K562 (cell line): ENCODE measurements around the gene HPS1. TPM values are rescaled to one million over a fixed set of nuclear protein-coding genes. Genes with fewer than 3 reads are reported as not detected.
A peak's percentile ranks its signal among the peaks of the same experiment; 100 is the strongest.

Source experiments
- BRD4 ChIP-seq: fragments of 200-600 bp; sonication (generic); IDR thresholded peaks from 2 replicates; pipeline ENCODE4 v1.6.1; 2017; ENCODE audit warnings: inconsistent platforms
- CAMTA2 ChIP-seq: fragments of 250-450 bp; sonication (Bioruptor Pico); conservative IDR thresholded peaks from 2 replicates; pipeline ENCODE4 v1.5.1; 2022
- CBX3 ChIP-seq, 2 experiments: IDR thresholded peaks; 1 replicate in 1 of 2; 2 replicates in 1 of 2; pipeline ENCODE4 v1.6.1; 2012; ENCODE audit warnings: inconsistent platforms in 2 of 2, low read length in 2 of 2, borderline replicate concordance in 1 of 2, control low read depth in 1 of 2
- CCNT2 ChIP-seq: IDR thresholded peaks from 2 replicates; pipeline ENCODE4 v1.6.1; 2011; ENCODE audit warnings: borderline replicate concordance, low read depth, mild to moderate bottlenecking, moderate library complexity, mixed read lengths, low read length; ENCODE audit not compliant: insufficient read length; ENCODE audit errors: extremely low read depth
- CXXC5 ChIP-seq: fragments of 250-450 bp; sonication (Bioruptor Pico); IDR thresholded peaks from 2 replicates; pipeline ENCODE4 v1.8.0; 2022; ENCODE audit warnings: inconsistent platforms, mild to moderate bottlenecking, moderate library complexity
- ETS1 ChIP-seq: conservative IDR thresholded peaks from 2 replicates; pipeline ENCODE4 v1.6.1; 2011; ENCODE audit warnings: low read depth, mild to moderate bottlenecking, low read length; ENCODE audit not compliant: control insufficient read depth
- FOS ChIP-seq: IDR thresholded peaks from 3 replicates; pipeline ENCODE4 v1.6.1; 2011; ENCODE audit not compliant: insufficient read length; ENCODE audit errors: extremely low read depth
- GATAD2B ChIP-seq: fragments of 450-650 bp; IDR thresholded peaks from 2 replicates; pipeline ENCODE4 v1.6.1; 2017; ENCODE audit warnings: mild to moderate bottlenecking, borderline replicate concordance
- L3MBTL2 ChIP-seq: fragments of 450-650 bp; IDR thresholded peaks from 2 replicates; pipeline ENCODE4 v1.6.1; 2016; ENCODE audit warnings: mild to moderate bottlenecking, moderate library complexity
- MBD2 ChIP-seq: sonication (generic); IDR thresholded peaks from 2 replicates; pipeline ENCODE4 v1.6.1; 2016; ENCODE audit warnings: low read depth, borderline replicate concordance
- MCM3 ChIP-seq: fragments of 450-650 bp; IDR thresholded peaks from 2 replicates; pipeline ENCODE4 v1.6.1; 2016
- NFE2L1 ChIP-seq: fragments of 450-650 bp; IDR thresholded peaks from 2 replicates; pipeline ENCODE4 v1.6.1; 2016; ENCODE audit warnings: missing genetic modification characterization, low read depth, mild to moderate bottlenecking, missing compliant biosample characterization, moderate library complexity, borderline replicate concordance
- OTX1 ChIP-seq: fragments of 450-650 bp; formaldehyde crosslinking; IDR thresholded peaks from 2 replicates; pipeline ENCODE4 v1.4.0; 2022; ENCODE audit warnings: mild to moderate bottlenecking
- RB1 ChIP-seq: fragments of 450-650 bp; IDR thresholded peaks from 2 replicates; pipeline ENCODE4 v1.6.1; 2017; ENCODE audit warnings: low read depth, mild to moderate bottlenecking
- RBBP5 ChIP-seq: fragments of 200-600 bp; sonication (generic); IDR thresholded peaks from 2 replicates; pipeline ENCODE4 v1.6.1; 2012; ENCODE audit warnings: borderline replicate concordance, mild to moderate bottlenecking, low read length, control low read depth, inconsistent platforms; ENCODE audit not compliant: insufficient read depth, poor library complexity, severe bottlenecking
- RFX5 ChIP-seq: IDR thresholded peaks from 2 replicates; pipeline ENCODE4 v1.6.1; 2011; ENCODE audit warnings: low read depth, mild to moderate bottlenecking, improper control_type of control experiment, low read length
- SOX6 ChIP-seq: fragments of 450-650 bp; IDR thresholded peaks from 2 replicates; pipeline ENCODE4 v1.6.1; 2014; ENCODE audit warnings: mild to moderate bottlenecking
- ZNF324 ChIP-seq: fragments of 250-450 bp; sonication (Bioruptor Pico); IDR thresholded peaks from 2 replicates; pipeline ENCODE4 v1.4.0; 2020; ENCODE audit warnings: mild to moderate bottlenecking
- ZNF518B ChIP-seq: fragments of 250-450 bp; sonication (Bioruptor Pico); IDR thresholded peaks from 2 replicates; pipeline ENCODE4 v1.5.0; 2021; ENCODE audit warnings: mild to moderate bottlenecking, moderate library complexity
- ZNF740 ChIP-seq, 3 experiments: fragments of 200-800 bp in 1 of 3; sonication (Bioruptor generic) in 1 of 3; sonication (generic) in 1 of 3; formaldehyde crosslinking in 1 of 3; IDR thresholded peaks; 2 replicates each; pipeline versions ENCODE4 v1.6.1 to v1.8.0; 2016 to 2022; ENCODE audit warnings: mild to moderate bottlenecking in 2 of 3, missing compliant biosample characterization in 2 of 3, missing genetic modification characterization in 2 of 3, missing genetic modification reagents in 1 of 3
- polyA plus RNA-seq, 8 experiments: library from polyadenylated mRNA; depleted of rRNA in 4 of 8; stranded (reverse) in 5 of 8; unstranded in 3 of 8; fragments of >200 nt; fragmentation: Nextera tagmentation in 2 of 8; fragmentation: Illumina TruSeq in 1 of 8; extraction: Ambion mirVana in 2 of 8; extraction: Trizol in 1 of 8; gene quantifications; 2 replicates each; pipeline versions ENCODE4 v1.2.1 to v1.2.3, GENCODE V29; 2011 to 2014; ENCODE audit warnings: inconsistent platforms in 1 of 8, missing spikeins in 1 of 8
- total RNA-seq, 7 experiments: library from RNA; depleted of rRNA in 6 of 7; stranded (reverse); fragments of >200 nt in 6 of 7; fragmentation: Illumina TruSeq in 2 of 7; extraction: Trizol in 2 of 7; gene quantifications; 2 replicates each; pipeline versions ENCODE4 v1.2.1 to v1.2.3, GENCODE V29; 2011 to 2021; ENCODE audit warnings: low replicate concordance in 1 of 7
- TF ChIP-seq, protein P1 (sequence below), 2 experiments: fragments of 450-650 bp; conservative IDR thresholded peaks; 2 replicates each; pipeline ENCODE4 v1.6.1; 2017; ENCODE audit warnings: mild to moderate bottlenecking in 2 of 2, moderate library complexity in 2 of 2

Gene HPS1
- total and polyA plus RNA-seq, 9 of the 15 experiments (the other 6 are each of a cell fraction or from before 2014, with no cell fraction given) = 18.1 to 43.6 (median 26.3) TPM

- TF ChIP-seq CBX3 (IDR thresholded peaks at IDR 0.05; ENCODE audit: borderline replicate concordance in 1 of 2, low read length in 2 of 2) = peak in 1 of 2 experiments; percentile 72; a peak in 1 of 3 replicates
- no peak for TF ChIP-seq CAMTA2 (CRISPR knock-in tag)
- peak; percentile 55; the same call in 1 of the 2 replicates for TF ChIP-seq ETS1
- no peak for TF ChIP-seq MBD2
- TF ChIP-seq FOS = peak; percentile 62
- TF ChIP-seq ZNF740 (CRISPR knock-in tag; IDR thresholded peaks at IDR 0.05) = no peak
- 0 out of 4 replicates have a peak, but pooled peaks of 1 of the 2 experiments have one; percentile 11 for TF ChIP-seq ZNF740 (tag; IDR thresholded peaks at IDR 0.05)
- TF ChIP-seq CXXC5 = peak; percentile 78
- TF ChIP-seq ZNF518B (CRISPR knock-in tag) = no peak
- TF ChIP-seq RBBP5 = peak; percentile 82
- TF ChIP-seq NFE2L1 (tag) = no peak
- peak; percentile 40; the same call in 1 of the 2 replicates for TF ChIP-seq L3MBTL2
- peak; percentile 61; the same call in 1 of the 2 replicates for TF ChIP-seq RB1
- TF ChIP-seq BRD4 = 0 out of 2 replicates have a peak, but pooled peaks have one; percentile 30
- TF ChIP-seq, protein P1, sequence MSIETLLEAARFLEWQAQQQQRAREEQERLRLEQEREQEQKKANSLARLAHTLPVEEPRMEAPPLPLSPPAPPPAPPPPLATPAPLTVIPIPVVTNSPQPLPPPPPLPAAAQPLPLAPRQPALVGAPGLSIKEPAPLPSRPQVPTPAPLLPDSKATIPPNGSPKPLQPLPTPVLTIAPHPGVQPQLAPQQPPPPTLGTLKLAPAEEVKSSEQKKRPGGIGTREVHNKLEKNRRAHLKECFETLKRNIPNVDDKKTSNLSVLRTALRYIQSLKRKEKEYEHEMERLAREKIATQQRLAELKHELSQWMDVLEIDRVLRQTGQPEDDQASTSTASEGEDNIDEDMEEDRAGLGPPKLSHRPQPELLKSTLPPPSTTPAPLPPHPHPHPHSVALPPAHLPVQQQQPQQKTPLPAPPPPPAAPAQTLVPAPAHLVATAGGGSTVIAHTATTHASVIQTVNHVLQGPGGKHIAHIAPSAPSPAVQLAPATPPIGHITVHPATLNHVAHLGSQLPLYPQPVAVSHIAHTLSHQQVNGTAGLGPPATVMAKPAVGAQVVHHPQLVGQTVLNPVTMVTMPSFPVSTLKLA (conservative IDR thresholded peaks at IDR 0.05) = peak; percentile 85 to 94
- TF ChIP-seq RFX5 = no peak
- no peak for TF ChIP-seq ZNF324 (CRISPR knock-in tag)
- TF ChIP-seq CCNT2 = peak; percentile 77
- TF ChIP-seq GATAD2B = peak; percentile 59; the same call in 1 of the 2 replicates
- TF ChIP-seq MCM3 = no peak
- TF ChIP-seq SOX6 = 0 out of 2 replicates have a peak, but pooled peaks have one; percentile 37
- no peak for TF ChIP-seq OTX1
These were observed at the start of gene HPS1 (continued) for GRCh38 chr10:98446661-98447221.
